Stimulated activated CD4-positive, alpha-beta T cell treated with anti-CD3 and anti-CD28 coated beads, Interleukin-15, amount 100 ng/mL, for 24 hours (primary cell): Measurements from ENCODE around the gene RAPGEF2.

Source experiments
- DNase-seq: peaks from one replicate; pipeline ENCODE4 v3.0.0-alpha.2; 2020

Gene RAPGEF2

DNA sequence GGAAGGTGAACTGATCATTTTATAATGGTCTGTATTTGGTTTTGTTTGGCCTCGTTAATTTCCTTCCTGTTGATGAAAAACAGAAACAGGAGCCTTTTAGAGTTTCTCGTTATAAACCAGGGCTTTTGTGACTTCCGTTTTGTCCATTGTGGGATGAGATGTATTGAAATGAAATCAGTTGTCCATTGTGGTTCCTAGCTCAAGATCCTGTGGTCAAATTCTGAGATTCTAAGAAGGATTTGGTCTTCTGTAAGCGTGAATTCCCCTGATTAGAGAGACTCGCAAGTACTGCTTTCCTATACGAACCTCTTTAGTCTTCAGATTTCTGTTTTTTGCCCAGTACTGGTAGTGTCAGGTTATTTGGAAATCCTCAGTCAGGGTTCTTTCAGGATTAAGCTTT, 101.7 kb downstream of the RAPGEF2 start:
- no peak for DNase-seq

- no peak for DNase-seq
These were observed 102.6 kb downstream of the RAPGEF2 start for GRCh38 chr4:159205466-159205865.

- peak; percentile 78 for DNase-seq
These were observed 103.6 kb downstream of the RAPGEF2 start for GRCh38 chr4:159206427-159206871.

GRCh38 chr4:159209249-159209648, 106.4 kb downstream of the RAPGEF2 start:
- no peak for DNase-seq

GRCh38 chr4:159210975-159211374, 108.1 kb downstream of the RAPGEF2 start:
- no peak for DNase-seq

- DNase-seq: no peak
These were observed 109.9 kb downstream of the RAPGEF2 start for GRCh38 chr4:159212675-159213293.

- DNase-seq: no peak
These were observed 114.0 kb downstream of the RAPGEF2 start for GRCh38 chr4:159216834-159217233.

- DNase-seq: no peak
These were observed 117.0 kb downstream of the RAPGEF2 start for GRCh38 chr4:159219862-159220261.

- no peak for DNase-seq
These were observed 117.5 kb downstream of the RAPGEF2 start for GRCh38 chr4:159220353-159220752.

- no peak for DNase-seq
These were observed 118.4 kb downstream of the RAPGEF2 start for GRCh38 chr4:159221280-159221679.

- no peak for DNase-seq
These were observed 119.2 kb downstream of the RAPGEF2 start for GRCh38 chr4:159222043-159222552.

GRCh38 chr4:159224408-159224807, 121.5 kb downstream of the RAPGEF2 start:
- DNase-seq: no peak

DNA sequence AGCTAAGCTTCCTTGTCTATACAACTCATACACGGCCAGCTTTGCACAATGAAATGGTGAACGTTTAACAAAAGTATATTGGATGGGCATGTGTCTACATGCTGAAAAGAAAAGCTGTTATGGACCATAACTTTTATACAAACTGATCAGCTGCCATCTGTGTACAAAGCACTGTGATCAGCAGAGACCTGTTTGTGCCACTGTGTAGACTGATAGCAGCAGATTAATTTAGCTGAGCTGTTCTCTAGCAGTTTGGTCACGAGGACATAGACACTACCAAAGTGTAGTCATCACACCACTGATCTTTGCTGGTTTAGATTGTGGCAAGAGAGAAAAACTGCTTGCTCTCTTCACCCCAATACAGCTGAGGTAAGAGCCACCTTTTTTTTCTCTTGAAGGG, 124.5 kb downstream of the RAPGEF2 start:
- DNase-seq: no peak

- no peak for DNase-seq
These were observed 125.1 kb downstream of the RAPGEF2 start for GRCh38 chr4:159227984-159228383.

DNA sequence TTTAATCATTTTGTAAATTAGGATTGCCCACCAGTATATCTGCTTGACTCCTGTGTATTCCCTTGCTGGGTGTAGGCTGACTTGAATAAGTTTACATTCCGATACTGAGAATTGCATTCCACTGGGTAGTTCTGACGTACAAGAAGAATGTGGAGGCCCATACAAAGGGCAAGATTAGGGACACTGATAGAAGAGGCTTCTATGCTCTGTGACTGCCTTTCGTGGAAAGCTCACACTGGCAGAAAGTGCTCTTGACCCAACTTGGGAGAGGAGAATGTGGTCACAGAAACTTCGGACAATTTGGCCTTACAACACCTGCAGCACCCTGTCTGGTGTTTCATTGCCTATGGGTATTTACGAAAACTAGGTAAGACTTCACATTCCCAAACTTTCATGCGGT, 126.3 kb downstream of the RAPGEF2 start:
- DNase-seq: no peak

DNA sequence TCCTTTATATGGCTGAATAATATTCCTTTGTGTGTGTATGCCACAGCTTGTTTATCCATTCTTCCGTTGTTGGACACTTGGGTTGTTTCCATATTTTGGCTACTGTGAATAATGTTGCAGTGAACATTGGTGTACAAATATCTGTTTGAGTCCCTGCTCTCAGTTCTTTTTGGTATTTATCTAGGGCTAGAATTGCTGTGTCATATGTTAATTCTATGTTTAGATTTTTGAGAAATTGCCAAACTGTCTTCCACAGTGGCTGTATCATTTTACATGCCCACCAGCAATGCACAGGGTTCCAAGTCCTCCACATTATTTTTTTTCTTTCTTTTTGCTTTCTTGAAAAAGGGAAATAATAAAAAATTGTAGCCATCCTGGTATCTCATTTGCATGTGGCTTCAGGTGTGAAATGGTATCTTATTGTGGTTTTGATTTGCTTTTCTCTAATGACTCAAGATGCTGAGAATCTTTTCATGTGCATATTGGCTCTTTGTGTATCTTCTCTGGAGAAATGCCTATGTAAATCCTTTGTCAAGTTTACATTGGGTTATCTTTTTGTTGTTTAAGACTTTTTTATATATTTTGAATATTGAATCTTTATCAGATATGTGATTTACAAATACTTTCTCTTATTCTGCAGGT, 129.7 kb downstream of the RAPGEF2 start:
- DNase-seq: no peak

DNA sequence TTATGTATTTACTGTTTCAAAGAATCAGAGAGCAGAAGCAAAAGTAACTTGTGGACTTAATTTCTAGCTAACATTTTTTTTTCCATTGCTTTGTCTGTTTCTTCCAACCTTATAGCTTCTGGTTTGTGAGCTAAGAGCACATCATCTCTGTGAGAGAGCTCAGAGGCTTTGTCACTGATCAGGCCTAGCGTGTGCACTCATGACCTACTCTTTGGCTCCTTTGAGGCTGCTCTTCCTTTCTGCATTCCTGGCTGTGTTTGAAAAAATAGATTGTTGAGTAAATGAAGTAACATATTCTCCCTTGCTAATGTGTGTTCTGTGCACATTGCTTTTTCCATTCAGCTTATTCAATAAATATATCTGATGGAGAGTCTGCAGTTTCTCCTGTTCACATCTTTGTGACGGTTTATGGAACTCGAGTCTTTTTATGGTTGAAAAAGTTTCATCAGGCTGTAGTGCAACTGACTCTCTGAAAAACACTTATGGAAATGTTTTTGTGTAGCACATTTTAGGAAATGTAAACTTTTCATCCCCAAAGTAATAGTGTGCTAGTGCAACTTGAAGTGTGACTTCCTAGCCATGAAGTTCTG, 133.0 kb downstream of the RAPGEF2 start:
- DNase-seq: no peak

- DNase-seq: no peak
These were observed 135.1 kb downstream of the RAPGEF2 start for GRCh38 chr4:159237975-159238374.

GRCh38 chr4:159238631-159239030, 135.8 kb downstream of the RAPGEF2 start:
- DNase-seq: no peak

GRCh38 chr4:159239629-159240028, 136.8 kb downstream of the RAPGEF2 start:
- DNase-seq: no peak

GRCh38 chr4:159240046-159240445, 137.2 kb downstream of the RAPGEF2 start:
- DNase-seq: no peak

DNA sequence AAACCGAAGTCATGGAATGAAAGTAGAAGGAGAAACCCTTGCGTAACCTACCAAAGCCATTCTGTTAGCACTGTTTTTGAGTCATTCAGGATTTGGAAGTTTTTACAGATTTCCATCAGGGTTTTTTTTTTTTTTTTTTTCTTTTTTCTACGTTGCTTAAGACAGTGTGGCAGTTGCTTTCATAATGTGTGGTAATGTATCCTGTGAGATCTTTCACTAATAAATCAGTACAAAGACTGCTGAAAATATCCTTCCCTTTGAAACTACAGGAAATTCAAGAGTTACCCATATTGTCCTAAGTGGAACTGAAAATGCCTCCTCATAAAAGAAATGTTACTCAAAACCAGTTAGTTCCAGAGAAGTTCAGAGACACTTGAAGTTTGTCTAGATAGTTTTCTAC, 137.8 kb downstream of the RAPGEF2 start:
- no peak for DNase-seq

GRCh38 chr4:159242427-159242826, 139.5 kb downstream of the RAPGEF2 start:
- DNase-seq: no peak
